Ectodermal cell (in vitro differentiated cells): ENCODE results near the gene TLR3. TPM values are rescaled to one million over a fixed set of nuclear protein-coding genes. Genes with fewer than 3 reads are reported as not detected.

ENCODE experiments used
- H3K27ac ChIP-seq: 2 replicates; pipeline ENCODE4 v1.7.0; 2013; ENCODE audit warnings: mild to moderate bottlenecking, low read depth, low read length; ENCODE audit not compliant: insufficient read depth, poor library complexity, severe bottlenecking
- H3K27me3 ChIP-seq: 2 replicates; pipeline ENCODE4 v1.7.0; 2013; ENCODE audit warnings: mild to moderate bottlenecking, low read length; ENCODE audit not compliant: insufficient read depth, control insufficient read depth, poor library complexity, severe bottlenecking
- H3K36me3 ChIP-seq: one replicate; pipeline ENCODE4 v1.7.0; 2013; ENCODE audit warnings: low read length; ENCODE audit not compliant: control insufficient read depth, insufficient read depth
- H3K4me1 ChIP-seq: one replicate; pipeline ENCODE4 v1.7.0; 2013; ENCODE audit warnings: low read length; ENCODE audit not compliant: control insufficient read depth, insufficient read depth
- H3K4me3 ChIP-seq: 2 replicates; pipeline ENCODE4 v1.7.0; 2013; ENCODE audit warnings: low read depth, low read length, control low read depth; ENCODE audit not compliant: insufficient read depth
- H3K9me3 ChIP-seq: 2 replicates; pipeline ENCODE4 v1.7.0; 2013; ENCODE audit warnings: mild to moderate bottlenecking, low read length, moderate library complexity; ENCODE audit not compliant: control insufficient read depth
- WGBS, 2 experiments: methylation state at CpG; one replicate each; pipeline ENCODE4 v1.1.7; 2013; ENCODE audit warnings: missing lambda C conversion rate in 2 of 2; 5-methylcytosine and 5-hydroxymethylcytosine counted together
- polyA plus RNA-seq, 4 experiments: library from polyadenylated mRNA; stranded (reverse); fragments of 50-300 nt; gene quantifications; one replicate each; pipeline ENCODE4 v1.2.3, GENCODE V29; 2013

The TLR3 gene
- polyA plus RNA-seq (2013, experiment 1 of 4) = 1.00 TPM
- 1.3 TPM for polyA plus RNA-seq (2013, experiment 2 of 4)
- 0.69 TPM for polyA plus RNA-seq (2013, experiment 3 of 4)
- polyA plus RNA-seq (2013, experiment 4 of 4) = 0.53 TPM

- H3K9me3 ChIP-seq = no peaks in the 10 kb centered on the region
- peaks cover 13% of the 10 kb centered on the region for H3K4me1 ChIP-seq
- H3K4me3 ChIP-seq = no peak within 1 kb of the TSS
- 84 to 85% methylated on average over 11 to 12 of the region's 12 CpGs for WGBS, 2 experiments
- no peaks in the 10 kb centered on the region for H3K27me3 ChIP-seq
- H3K27ac ChIP-seq = no peak within 1 kb of the TSS
- no peaks in the 10 kb centered on the region for H3K36me3 ChIP-seq
These were observed at the start of gene TLR3 for GRCh38 chr4:186068581-186069348. TLR3 (plus strand) TSS chr4:186069156; CDS start chr4:186076620, 7,464 bp downstream.

DNA sequence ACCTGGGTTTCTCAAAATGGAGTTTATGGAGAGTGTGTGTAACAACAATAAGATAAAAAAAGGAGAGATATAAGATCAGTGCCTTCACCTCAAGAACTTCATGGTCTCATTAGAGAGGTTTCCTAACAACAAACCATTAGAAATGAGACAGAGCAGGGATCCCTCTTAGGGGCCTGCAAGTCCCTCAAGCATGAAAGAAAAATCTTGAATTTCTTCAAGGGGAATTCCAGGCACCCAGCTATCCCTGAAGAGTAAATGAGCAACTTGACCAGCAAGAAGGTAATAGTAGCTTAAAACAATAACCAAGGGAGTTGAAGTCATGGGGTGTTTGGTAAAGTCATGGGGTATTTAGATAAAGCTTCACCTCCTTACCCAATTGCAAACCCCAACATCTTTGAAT, 49.7 kb upstream of the TLR3 start:
- Histone ChIP-seq H3K4me3 (no peak overlapping the region), H3K4me1 (no peaks in the 10 kb centered on the region), H3K9me3 (no peaks in the 10 kb centered on the region)

DNA sequence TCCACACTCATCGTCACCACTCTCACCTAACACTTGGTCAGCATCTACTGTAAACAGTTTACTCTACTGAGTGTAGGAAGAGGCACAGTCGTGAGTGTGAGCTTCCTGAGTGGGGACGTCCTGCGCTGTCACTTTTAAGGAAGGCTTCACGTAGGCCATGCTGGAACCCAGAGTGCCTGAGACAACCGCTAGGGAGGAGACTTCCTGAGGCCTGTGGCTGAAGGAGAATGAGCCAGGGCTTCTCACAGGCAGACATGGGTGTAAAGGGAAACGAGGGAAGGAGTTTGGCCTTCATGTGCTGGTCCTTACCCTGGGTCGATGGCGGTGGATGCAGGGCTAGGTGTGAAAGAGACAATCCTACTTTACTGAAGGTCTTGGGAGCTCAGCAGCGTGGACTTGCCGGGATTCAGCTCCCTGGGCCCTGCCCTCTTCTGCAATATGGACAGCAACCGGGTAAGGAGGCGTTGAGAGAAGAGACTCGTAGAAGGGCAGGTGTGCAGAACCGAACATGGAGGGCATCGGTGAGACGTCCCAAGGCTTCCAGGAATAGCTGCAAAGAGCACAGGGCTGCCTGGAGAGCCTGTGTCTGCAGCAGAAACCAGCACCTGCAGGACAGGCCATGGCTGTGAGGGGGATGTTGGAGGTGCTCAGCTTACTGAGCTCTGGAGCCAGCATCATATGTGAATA, 48.7 kb upstream of the TLR3 start:
- no peak overlapping the region for H3K27ac ChIP-seq
- 94 to 95% methylated on average over 17 of the region's 17 CpGs for WGBS, 2 experiments
- no peaks in the 10 kb centered on the region for H3K27me3 ChIP-seq

More for the DNA sequence above, 49.7 kb upstream of the TLR3 start:
- Histone ChIP-seq H3K27ac (no peak overlapping the region), H3K36me3 (no peaks in the 10 kb centered on the region), H3K27me3 (no peaks in the 10 kb centered on the region)

DNA sequence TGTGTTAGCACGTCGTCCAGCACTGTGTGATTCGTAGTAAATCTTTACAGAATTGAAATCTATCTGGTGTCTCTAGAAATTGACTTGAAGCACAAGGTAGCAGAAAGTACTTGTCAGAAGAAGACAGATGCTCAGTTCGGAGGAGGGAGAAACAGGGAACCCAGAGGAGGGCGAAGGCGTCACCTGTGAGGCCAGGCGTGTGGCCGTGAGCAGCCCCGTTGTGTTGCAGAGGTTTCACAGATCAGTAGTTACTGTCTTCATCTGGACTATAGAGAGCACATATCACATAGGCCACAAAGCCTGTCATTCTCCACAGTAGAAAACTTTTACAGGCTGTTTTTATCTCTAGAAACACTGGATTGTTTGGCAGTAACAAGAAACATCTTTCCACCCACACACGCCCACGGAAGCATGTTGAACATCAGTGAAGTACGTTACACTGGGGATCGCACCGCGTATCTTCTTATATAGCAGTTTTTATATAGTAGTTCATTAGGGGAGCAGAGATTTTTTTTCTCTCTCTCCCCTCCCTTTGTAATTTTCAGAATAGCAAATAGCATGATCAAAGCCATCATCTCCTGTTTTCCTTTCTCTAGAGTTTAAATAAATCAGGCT, 48.1 kb upstream of the TLR3 start:
- 91 to 94% methylated on average over 12 to 14 of the region's 15 CpGs for WGBS, 2 experiments
- no peak overlapping the region for H3K4me3 ChIP-seq
- H3K27me3 ChIP-seq = no peaks in the 10 kb centered on the region
- no peak overlapping the region for H3K27ac ChIP-seq
- no peaks in the 10 kb centered on the region for H3K36me3 ChIP-seq
- H3K9me3 ChIP-seq = no peaks in the 10 kb centered on the region
- no peaks in the 10 kb centered on the region for H3K4me1 ChIP-seq

More for the DNA sequence above, 48.7 kb upstream of the TLR3 start:
- Histone ChIP-seq H3K9me3 (no peaks in the 10 kb centered on the region), H3K4me1 (no peaks in the 10 kb centered on the region), H3K36me3 (no peaks in the 10 kb centered on the region), H3K4me3 (no peak overlapping the region)

GRCh38 chr4:186021461-186022167, 47.3 kb upstream of the TLR3 start:
- no peak overlapping the region for H3K4me3 ChIP-seq
- 41 to 50% methylated on average over 11 of the region's 11 CpGs for WGBS, 2 experiments

DNA sequence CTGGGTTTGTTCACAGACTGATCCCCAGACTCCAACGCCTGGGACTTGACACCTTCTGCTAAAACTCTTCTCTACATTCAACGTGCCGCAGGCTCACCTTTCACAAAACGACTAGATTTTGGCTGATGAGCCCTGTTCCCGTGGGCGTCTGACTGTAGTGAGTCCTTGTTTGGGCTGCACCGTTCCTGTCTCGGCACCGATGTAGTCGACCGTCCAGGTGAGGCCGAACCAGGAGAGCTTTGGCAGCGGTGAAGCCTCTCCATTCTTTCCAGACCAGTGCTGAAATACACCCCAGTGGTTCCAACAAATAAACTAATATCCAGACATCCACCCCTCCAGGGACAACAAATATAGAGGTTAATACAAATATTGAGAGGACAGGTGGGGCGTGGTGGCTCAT, 45.0 kb upstream of the TLR3 start:
- H3K27ac ChIP-seq = no peak overlapping the region
- H3K36me3 ChIP-seq = no peaks in the 10 kb centered on the region
- 94 to 96% methylated on average over 14 of the region's 14 CpGs for WGBS, 2 experiments
- no peaks in the 10 kb centered on the region for H3K27me3 ChIP-seq
- no peaks in the 10 kb centered on the region for H3K9me3 ChIP-seq
- no peaks in the 10 kb centered on the region for H3K4me1 ChIP-seq
- no peak overlapping the region for H3K4me3 ChIP-seq

More at GRCh38 chr4:186021461-186022167, 47.3 kb upstream of the TLR3 start:
- H3K4me1 ChIP-seq = no peaks in the 10 kb centered on the region
- no peaks in the 10 kb centered on the region for H3K9me3 ChIP-seq
- no peak overlapping the region for H3K27ac ChIP-seq
- no peaks in the 10 kb centered on the region for H3K36me3 ChIP-seq
- H3K27me3 ChIP-seq = no peaks in the 10 kb centered on the region

- H3K4me3 ChIP-seq = no peak overlapping the region
- H3K9me3 ChIP-seq = no peaks in the 10 kb centered on the region
- WGBS, 2 experiments = 88% methylated on average over 15 of the region's 15 CpGs
- H3K27me3 ChIP-seq = no peaks in the 10 kb centered on the region
- no peak overlapping the region for H3K27ac ChIP-seq
- peaks cover 3% of the 10 kb centered on the region for H3K4me1 ChIP-seq
- no peaks in the 10 kb centered on the region for H3K36me3 ChIP-seq
These were observed 44.1 kb upstream of the TLR3 start for GRCh38 chr4:186024637-186025407.

DNA sequence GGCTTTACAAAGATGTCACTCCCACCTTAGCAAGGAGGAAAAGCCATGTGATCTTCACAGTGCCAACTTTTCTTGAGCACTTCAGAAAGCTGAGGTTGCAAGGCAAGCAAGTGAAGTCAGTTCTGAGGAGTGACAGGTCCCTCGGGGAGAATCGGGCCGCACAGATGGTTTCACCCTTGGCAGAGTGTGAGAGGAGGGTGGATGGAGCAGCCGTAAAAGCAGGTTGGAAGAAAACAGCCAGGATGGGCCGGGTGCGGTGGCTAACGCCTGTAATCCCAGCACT, 43.6 kb upstream of the TLR3 start:
- no peaks in the 10 kb centered on the region for H3K27me3 ChIP-seq
- H3K27ac ChIP-seq = no peak overlapping the region
- WGBS, 2 experiments = 88 to 95% methylated on average over 7 of the region's 7 CpGs
- peaks cover 7% of the 10 kb centered on the region for H3K4me1 ChIP-seq
- H3K36me3 ChIP-seq = no peaks in the 10 kb centered on the region
- H3K4me3 ChIP-seq = no peak overlapping the region
- no peaks in the 10 kb centered on the region for H3K9me3 ChIP-seq

GRCh38 chr4:186027405-186027804, 41.6 kb upstream of the TLR3 start:
- Histone ChIP-seq H3K4me1 (peaks cover 21% of the 10 kb centered on the region), H3K9me3 (no peaks in the 10 kb centered on the region), H3K4me3 (no peak overlapping the region), H3K27ac (no peak overlapping the region), H3K36me3 (no peaks in the 10 kb centered on the region), H3K27me3 (no peaks in the 10 kb centered on the region)
- 93 to 96% methylated on average over 5 of the region's 5 CpGs for WGBS, 2 experiments
